GM12878 (cell line): ENCODE results near the gene OXCT1. TPM values are rescaled to one million over a fixed set of nuclear protein-coding genes. Genes with fewer than 3 reads are reported as not detected.
A peak's percentile ranks its signal among the peaks of the same experiment; 100 is the strongest.

Source experiments
- BCL3 ChIP-seq: IDR thresholded peaks from 2 replicates; pipeline ENCODE4 v1.6.1; 2011; ENCODE audit warnings: borderline replicate concordance, low read depth, mild to moderate bottlenecking, moderate library complexity, low read length; ENCODE audit not compliant: insufficient read depth, poor library complexity, severe bottlenecking
- CHD4 ChIP-seq: fragments of 200-600 bp; sonication (generic); IDR thresholded peaks from 2 replicates; pipeline ENCODE4 v1.6.1; 2016; ENCODE audit warnings: mild to moderate bottlenecking
- IRF5 ChIP-seq: fragments of 450-650 bp; IDR thresholded peaks from 2 replicates; pipeline ENCODE4 v1.6.1; 2017; ENCODE audit warnings: borderline replicate concordance
- MYC ChIP-seq: IDR thresholded peaks from 2 replicates; pipeline ENCODE4 v1.6.1; 2011; ENCODE audit warnings: mild to moderate bottlenecking, low read length, moderate library complexity, inconsistent platforms; ENCODE audit not compliant: insufficient read depth, insufficient replicate concordance, insufficient read length, severe bottlenecking
- PAX5 ChIP-seq: IDR thresholded peaks from 2 replicates; pipeline ENCODE4 v1.6.1; 2011; ENCODE audit warnings: low read depth, low read length, borderline replicate concordance
- RAD51 ChIP-seq: fragments of 450-650 bp; IDR thresholded peaks from 2 replicates; pipeline ENCODE4 v1.6.1; 2016; ENCODE audit warnings: moderate library complexity, mild to moderate bottlenecking, inconsistent platforms
- RELA ChIP-seq: fragments of 450-650 bp; IDR thresholded peaks from 2 replicates; pipeline ENCODE4 v1.8.0; 2014; ENCODE audit warnings: borderline replicate concordance; ENCODE audit not compliant: partially characterized antibody
- SIX5 ChIP-seq: IDR thresholded peaks from 2 replicates; pipeline ENCODE4 v1.6.1; 2011; ENCODE audit warnings: mild to moderate bottlenecking, low read depth, low read length, moderate library complexity; ENCODE audit not compliant: severe bottlenecking
- SMARCA5 ChIP-seq: fragments of 450-650 bp; IDR thresholded peaks from 2 replicates; pipeline ENCODE4 v1.6.1; 2017; ENCODE audit warnings: mild to moderate bottlenecking
- SUPT20H ChIP-seq: IDR thresholded peaks from 2 replicates; pipeline ENCODE4 v1.6.1; 2011; ENCODE audit warnings: low read depth, mild to moderate bottlenecking, low read length, moderate library complexity, borderline replicate concordance; ENCODE audit not compliant: control insufficient read depth
- TBL1XR1 ChIP-seq: IDR thresholded peaks from 2 replicates; pipeline ENCODE4 v1.6.1; 2012; ENCODE audit warnings: low read depth, low read length, improper control_type of control experiment
- TCF12 ChIP-seq: IDR thresholded peaks from 2 replicates; pipeline ENCODE4 v1.6.1; 2011; ENCODE audit warnings: low read depth, mild to moderate bottlenecking, low read length
- TCF3 ChIP-seq: IDR thresholded peaks from 2 replicates; pipeline ENCODE4 v1.6.1; 2012; ENCODE audit warnings: low read depth, mild to moderate bottlenecking, low read length, borderline replicate concordance; ENCODE audit not compliant: insufficient read depth
- YY1 ChIP-seq: IDR thresholded peaks from 2 replicates; pipeline ENCODE4 v1.6.1; 2011; ENCODE audit warnings: low read depth, mild to moderate bottlenecking, low read length
- ZNF217 ChIP-seq: fragments of 450-650 bp; IDR thresholded peaks from 2 replicates; pipeline ENCODE4 v1.6.1; 2017; ENCODE audit warnings: antibody characterized with exemption, mild to moderate bottlenecking
- ZNF274 ChIP-seq: IDR thresholded peaks from one replicate; pipeline ENCODE4 v1.8.0; 2011; ENCODE audit not compliant: insufficient read length, insufficient read depth
- ZNF592 ChIP-seq: fragments of 450-650 bp; IDR thresholded peaks from 2 replicates; pipeline ENCODE4 v1.6.1; 2017; ENCODE audit warnings: mild to moderate bottlenecking, moderate library complexity
- ZNF687 ChIP-seq: fragments of 450-650 bp; IDR thresholded peaks from 2 replicates; pipeline ENCODE4 v1.6.1; 2017; ENCODE audit warnings: mild to moderate bottlenecking, moderate library complexity
- polyA plus RNA-seq, 11 experiments: library from polyadenylated mRNA; depleted of rRNA in 4 of 11; unstranded in 6 of 11; stranded (reverse) in 5 of 11; fragments of >200 nt; fragmentation: Nextera tagmentation in 4 of 11; fragmentation: Illumina TruSeq in 1 of 11; extraction: Ambion mirVana in 4 of 11; extraction: Trizol in 1 of 11; gene quantifications; 1 replicate in 1 of 11; 2 replicates in 10 of 11; pipeline versions ENCODE4 v1.2.1 to v1.2.3, GENCODE V29; 2011 to 2016; ENCODE audit warnings: inconsistent platforms in 2 of 11, missing spikeins in 2 of 11, low read depth in 1 of 11
- total RNA-seq, 4 experiments: library from RNA; depleted of rRNA in 3 of 4; stranded (reverse); fragments of >200 nt in 3 of 4; fragmentation: Illumina TruSeq in 1 of 4; extraction: Trizol in 1 of 4; gene quantifications; 2 replicates each; pipeline versions ENCODE4 v1.2.1 to v1.2.3, GENCODE V29; 2013 to 2021

OXCT1 gene
- total and polyA plus RNA-seq, 10 of the 15 experiments (the other 5 are each of a cell fraction or from before 2014, with no cell fraction given), result 46.9 to 103 (median 70.5) TPM

GRCh38 chr5:41903892-41904799 is 33.9 kb upstream of the OXCT1 start, which contains the start of gene RIMOC1 (continued):
- TF ChIP-seq IRF5 (no peak), YY1 (peak; percentile 97), SUPT20H (no peak), SIX5 (peak; percentile 20), TCF12 (0 out of 2 replicates have a peak, but pooled peaks have one; percentile 41), MYC (no peak), SMARCA5 (peak; percentile 20; the same call in 1 of the 2 replicates), RAD51 (peak; percentile 100), CHD4 (no peak), TBL1XR1 (0 out of 2 replicates have a peak, but pooled peaks have one; percentile 60), RELA (peak; percentile 79), PAX5 (no peak), TCF3 (no peak), ZNF217 (no peak), ZNF687 (peak; percentile 25; the same call in 1 of the 2 replicates), ZNF592 (no peak), ZNF274 (no peak), BCL3 (peak; percentile 71)
